SW 1271 (cell line): ENCODE measurements around the gene CYP2U1.
"Not testable (repeated sequence)": the region's sequence is repeated elsewhere in the genome, so short reads cannot be mapped to it uniquely, and the experiment has no call there.

Experiments
- DNase-seq, 2 experiments: peaks; one replicate each; lab custom pipeline; 2025; lab: John Stamatoyannopoulos, UW

Gene CYP2U1

GRCh38 chr4:107917500-107917899 is 13.8 kb upstream of the CYP2U1 start:
- DNase-seq = no peak

GRCh38 chr4:107922486-107923473 is 8.6 kb upstream of the CYP2U1 start:
- no peak for DNase-seq

GRCh38 chr4:107925713-107926112 is 5.6 kb upstream of the CYP2U1 start:
- not testable (repeated sequence) for DNase-seq

GRCh38 chr4:107926875-107927274 is 4.5 kb upstream of the CYP2U1 start:
- DNase-seq = not testable (repeated sequence)

- peak in 1 of 2 experiments; percentile 7 for DNase-seq
Measured at GRCh38 chr4:107931775-107932321, 499 bp downstream of the CYP2U1 start.

- DNase-seq = no peak
Measured at GRCh38 chr4:107935246-107935645, 3.9 kb downstream of the CYP2U1 start.

- no peak for DNase-seq
Measured at GRCh38 chr4:107937040-107937439, 5.7 kb downstream of the CYP2U1 start.

- DNase-seq = no peak
Measured at GRCh38 chr4:107939307-107939706, 8.0 kb downstream of the CYP2U1 start.

GRCh38 chr4:107945809-107946208 is 14.5 kb downstream of the CYP2U1 start:
- no peak for DNase-seq

- no peak for DNase-seq
Measured at GRCh38 chr4:107950746-107951540, 19.6 kb downstream of the CYP2U1 start.

GRCh38 chr4:107951551-107951950 is 20.2 kb downstream of the CYP2U1 start:
- DNase-seq = no peak

- DNase-seq = no peak
Measured at GRCh38 chr4:107956011-107956410, 24.7 kb downstream of the CYP2U1 start.

- no peak for DNase-seq
Measured at GRCh38 chr4:107966903-107967302, 35.6 kb downstream of the CYP2U1 start.

- DNase-seq = not testable (repeated sequence)
Measured at GRCh38 chr4:107967519-107967918, 36.2 kb downstream of the CYP2U1 start.

- not testable (repeated sequence) for DNase-seq
Measured at GRCh38 chr4:107967921-107968320, 36.6 kb downstream of the CYP2U1 start.

GRCh38 chr4:107970063-107970798 is 38.9 kb downstream of the CYP2U1 start:
- DNase-seq = no peak

- DNase-seq = no peak
Measured at GRCh38 chr4:107972605-107973004, 41.3 kb downstream of the CYP2U1 start.

- DNase-seq = no peak
Measured at GRCh38 chr4:107974523-107974922, 43.2 kb downstream of the CYP2U1 start.

GRCh38 chr4:107977482-107977881 is 46.1 kb downstream of the CYP2U1 start:
- DNase-seq = no peak

GRCh38 chr4:107977966-107978705 is 46.8 kb downstream of the CYP2U1 start:
- no peak for DNase-seq
